GM20431 (cell line): ENCODE data around the gene FBXO10.

Experiments used
- in situ Hi-C: fragments of 300-500 bp; cut with MseI, MboI; formaldehyde crosslinking; loops from one replicate; pipeline ENCODE4 v1.15.0; 2020; ENCODE audit warnings: low sequenced_read_pairs; ENCODE audit not compliant: unreplicated experiment

The FBXO10 gene

GRCh38 chr9:37593883-37594448 lies 17.8 kb upstream of the FBXO10 start:
- in situ Hi-C loops: no loop called here

GRCh38 chr9:37592108-37592951 lies 16.1 kb upstream of the FBXO10 start, which contains the start of gene TOMM5:
TSS of gene TOMM5 (minus strand) at chr9:37592597. CDS start at chr9:37592532, 65 bp downstream.
- in situ Hi-C loops: no loop called here

- in situ Hi-C loops: no loop called here
These were observed 11.3 kb upstream of the FBXO10 start for GRCh38 chr9:37587521-37587920.

GRCh38 chr9:37583522-37584121 lies 7.4 kb upstream of the FBXO10 start:
- in situ Hi-C loops: no loop called here

- in situ Hi-C loops: no loop called here
These were observed 6.5 kb upstream of the FBXO10 start for GRCh38 chr9:37582548-37583157.

- in situ Hi-C loops: no loop called here
These were observed 667 bp downstream of the FBXO10 start for GRCh38 chr9:37575511-37575914.

GRCh38 chr9:37575001-37575400 lies 1.2 kb downstream of the FBXO10 start:
- in situ Hi-C loops: no loop called here

GRCh38 chr9:37574241-37574721 lies 1.9 kb downstream of the FBXO10 start:
- in situ Hi-C loops: no loop called here

- in situ Hi-C loops: no loop called here
These were observed 4.9 kb downstream of the FBXO10 start for GRCh38 chr9:37571282-37571681.

GRCh38 chr9:37566716-37567115 lies 9.5 kb downstream of the FBXO10 start:
- in situ Hi-C loops: no loop called here

- in situ Hi-C loops: no loop called here
These were observed 10.2 kb downstream of the FBXO10 start for GRCh38 chr9:37565661-37566618.

GRCh38 chr9:37564916-37565315 lies 11.3 kb downstream of the FBXO10 start:
- in situ Hi-C loops: no loop called here

- in situ Hi-C loops: no loop called here
These were observed 12.2 kb downstream of the FBXO10 start for GRCh38 chr9:37563806-37564513.

GRCh38 chr9:37562826-37563225 lies 13.4 kb downstream of the FBXO10 start:
- in situ Hi-C loops: no loop called here

- in situ Hi-C loops: no loop called here
These were observed 14.5 kb downstream of the FBXO10 start for GRCh38 chr9:37561682-37562081.

GRCh38 chr9:37559855-37560592 lies 16.2 kb downstream of the FBXO10 start:
- in situ Hi-C loops: no loop called here

GRCh38 chr9:37559125-37559524 lies 17.1 kb downstream of the FBXO10 start:
- in situ Hi-C loops: no loop called here

GRCh38 chr9:37555786-37556185 lies 20.4 kb downstream of the FBXO10 start:
- in situ Hi-C loops: no loop called here
